Measurements from ENCODE around the gene ZC3H4.

Gene ZC3H4

GRCh38 chr19:47032171-47032811 lies 81.3 kb downstream of the ZC3H4 start:
- Histone ChIP-seq H3K9ac (ENCODE audit: low read length) (no peak overlapping the region), H3K36me3 (ENCODE audit: control insufficient read depth, insufficient read depth, low read length) (no peaks in the 10 kb centered on the region), H3K9me3 (ENCODE audit: control insufficient read depth, low read length) (no peaks in the 10 kb centered on the region), H3K4me1 (ENCODE audit: control insufficient read depth, insufficient read depth, low read length) (peaks cover 34% of the 10 kb centered on the region), H3K4me3 (ENCODE audit: low read length) (no peak overlapping the region), H3K27me3 (ENCODE audit: control insufficient read depth, insufficient read depth, low read length) (peaks cover 15% of the 10 kb centered on the region)

- no peaks in the 10 kb centered on the region for H3K9me3 ChIP-seq (ENCODE audit: control insufficient read depth, low read length)
- no peak overlapping the region for H3K4me3 ChIP-seq (ENCODE audit: low read length)
- peaks cover 41% of the 10 kb centered on the region for H3K27me3 ChIP-seq (ENCODE audit: control insufficient read depth, insufficient read depth, low read length)
- H3K9ac ChIP-seq (ENCODE audit: low read length): no peak overlapping the region
- H3K36me3 ChIP-seq (ENCODE audit: control insufficient read depth, insufficient read depth, low read length): no peaks in the 10 kb centered on the region
- peaks cover 6% of the 10 kb centered on the region for H3K4me1 ChIP-seq (ENCODE audit: control insufficient read depth, insufficient read depth, low read length)
Observed at GRCh38 chr19:47028195-47028601, 85.4 kb downstream of the ZC3H4 start.

GRCh38 chr19:47027586-47028088 lies 85.9 kb downstream of the ZC3H4 start:
- no peak overlapping the region for H3K4me3 ChIP-seq (ENCODE audit: low read length)
- H3K36me3 ChIP-seq (ENCODE audit: control insufficient read depth, insufficient read depth, low read length): no peaks in the 10 kb centered on the region
- peaks cover 6% of the 10 kb centered on the region for H3K4me1 ChIP-seq (ENCODE audit: control insufficient read depth, insufficient read depth, low read length)
- H3K9ac ChIP-seq (ENCODE audit: low read length): no peak overlapping the region
- H3K9me3 ChIP-seq (ENCODE audit: control insufficient read depth, low read length): no peaks in the 10 kb centered on the region
- H3K27me3 ChIP-seq (ENCODE audit: control insufficient read depth, insufficient read depth, low read length): peaks cover 47% of the 10 kb centered on the region

- Histone ChIP-seq H3K9ac (ENCODE audit: low read length) (no peak overlapping the region), H3K27me3 (ENCODE audit: control insufficient read depth, insufficient read depth, low read length) (peaks cover 52% of the 10 kb centered on the region)
Observed at GRCh38 chr19:47026889-47027288, 86.7 kb downstream of the ZC3H4 start.

GRCh38 chr19:47026156-47026555 lies 87.4 kb downstream of the ZC3H4 start:
- Histone ChIP-seq H3K9me3 (ENCODE audit: control insufficient read depth, low read length) (no peaks in the 10 kb centered on the region), H3K4me3 (ENCODE audit: low read length) (no peak overlapping the region), H3K9ac (ENCODE audit: low read length) (no peak overlapping the region), H3K4me1 (ENCODE audit: control insufficient read depth, insufficient read depth, low read length) (peaks cover 5% of the 10 kb centered on the region), H3K36me3 (ENCODE audit: control insufficient read depth, insufficient read depth, low read length) (no peaks in the 10 kb centered on the region), H3K27me3 (ENCODE audit: control insufficient read depth, insufficient read depth, low read length) (peaks cover 60% of the 10 kb centered on the region)

More at GRCh38 chr19:47026889-47027288, 86.7 kb downstream of the ZC3H4 start:
- Histone ChIP-seq H3K9me3 (ENCODE audit: control insufficient read depth, low read length) (no peaks in the 10 kb centered on the region), H3K4me1 (ENCODE audit: control insufficient read depth, insufficient read depth, low read length) (peaks cover under 1% of the 10 kb centered on the region), H3K4me3 (ENCODE audit: low read length) (no peak overlapping the region), H3K36me3 (ENCODE audit: control insufficient read depth, insufficient read depth, low read length) (no peaks in the 10 kb centered on the region)

GRCh38 chr19:47024502-47024901 lies 89.1 kb downstream of the ZC3H4 start:
- H3K36me3 ChIP-seq (ENCODE audit: control insufficient read depth, insufficient read depth, low read length): no peaks in the 10 kb centered on the region
- no peak overlapping the region for H3K9ac ChIP-seq (ENCODE audit: low read length)
- peaks cover 16% of the 10 kb centered on the region for H3K4me1 ChIP-seq (ENCODE audit: control insufficient read depth, insufficient read depth, low read length)
- H3K9me3 ChIP-seq (ENCODE audit: control insufficient read depth, low read length): no peaks in the 10 kb centered on the region
- H3K4me3 ChIP-seq (ENCODE audit: low read length): no peak overlapping the region
- peaks cover 75% of the 10 kb centered on the region for H3K27me3 ChIP-seq (ENCODE audit: control insufficient read depth, insufficient read depth, low read length)

GRCh38 chr19:47023448-47023794 lies 90.2 kb downstream of the ZC3H4 start:
- peaks cover 80% of the 10 kb centered on the region for H3K27me3 ChIP-seq (ENCODE audit: control insufficient read depth, insufficient read depth, low read length)
- peaks cover 19% of the 10 kb centered on the region for H3K4me1 ChIP-seq (ENCODE audit: control insufficient read depth, insufficient read depth, low read length)
- no peak overlapping the region for H3K9ac ChIP-seq (ENCODE audit: low read length)
- H3K36me3 ChIP-seq (ENCODE audit: control insufficient read depth, insufficient read depth, low read length): no peaks in the 10 kb centered on the region
- H3K4me3 ChIP-seq (ENCODE audit: low read length): no peak overlapping the region
- H3K9me3 ChIP-seq (ENCODE audit: control insufficient read depth, low read length): no peaks in the 10 kb centered on the region

GRCh38 chr19:47022541-47023447 lies 90.8 kb downstream of the ZC3H4 start:
- Histone ChIP-seq H3K9ac (ENCODE audit: low read length) (no peak overlapping the region), H3K36me3 (ENCODE audit: control insufficient read depth, insufficient read depth, low read length) (no peaks in the 10 kb centered on the region), H3K4me1 (ENCODE audit: control insufficient read depth, insufficient read depth, low read length) (peaks cover 19% of the 10 kb centered on the region), H3K9me3 (ENCODE audit: control insufficient read depth, low read length) (no peaks in the 10 kb centered on the region), H3K27me3 (ENCODE audit: control insufficient read depth, insufficient read depth, low read length) (peaks cover 78% of the 10 kb centered on the region), H3K4me3 (ENCODE audit: low read length) (no peak overlapping the region)

- Histone ChIP-seq H3K9me3 (ENCODE audit: control insufficient read depth, low read length) (no peaks in the 10 kb centered on the region), H3K4me3 (ENCODE audit: low read length) (no peak overlapping the region), H3K36me3 (ENCODE audit: control insufficient read depth, insufficient read depth, low read length) (no peaks in the 10 kb centered on the region), H3K27me3 (ENCODE audit: control insufficient read depth, insufficient read depth, low read length) (peaks cover 71% of the 10 kb centered on the region), H3K9ac (ENCODE audit: low read length) (no peak overlapping the region), H3K4me1 (ENCODE audit: control insufficient read depth, insufficient read depth, low read length) (peaks cover 19% of the 10 kb centered on the region)
Observed at GRCh38 chr19:47022140-47022536, 91.4 kb downstream of the ZC3H4 start.

GRCh38 chr19:47021536-47022139 lies 91.9 kb downstream of the ZC3H4 start:
- no peak overlapping the region for H3K9ac ChIP-seq (ENCODE audit: low read length)
- no peaks in the 10 kb centered on the region for H3K9me3 ChIP-seq (ENCODE audit: control insufficient read depth, low read length)
- H3K4me1 ChIP-seq (ENCODE audit: control insufficient read depth, insufficient read depth, low read length): peaks cover 19% of the 10 kb centered on the region
- peaks cover 66% of the 10 kb centered on the region for H3K27me3 ChIP-seq (ENCODE audit: control insufficient read depth, insufficient read depth, low read length)
- H3K36me3 ChIP-seq (ENCODE audit: control insufficient read depth, insufficient read depth, low read length): no peaks in the 10 kb centered on the region
- no peak overlapping the region for H3K4me3 ChIP-seq (ENCODE audit: low read length)

GRCh38 chr19:47020992-47021496 lies 92.5 kb downstream of the ZC3H4 start:
- no peaks in the 10 kb centered on the region for H3K9me3 ChIP-seq (ENCODE audit: control insufficient read depth, low read length)
- H3K4me3 ChIP-seq (ENCODE audit: low read length): no peak overlapping the region
- H3K9ac ChIP-seq (ENCODE audit: low read length): no peak overlapping the region
- peaks cover 19% of the 10 kb centered on the region for H3K4me1 ChIP-seq (ENCODE audit: control insufficient read depth, insufficient read depth, low read length)
- H3K36me3 ChIP-seq (ENCODE audit: control insufficient read depth, insufficient read depth, low read length): no peaks in the 10 kb centered on the region
- peaks cover 63% of the 10 kb centered on the region for H3K27me3 ChIP-seq (ENCODE audit: control insufficient read depth, insufficient read depth, low read length)
